Mammary epithelial cell (primary cell): Measurements from ENCODE around the gene DUSP16.

Experiments
- CTCF ChIP-seq, 2 donors: IDR thresholded peaks in 1 of 2; conservative IDR thresholded peaks in 1 of 2; 2 replicates each; pipeline ENCODE4 v1.5.1; 2011 to 2012; ENCODE audit warnings: inconsistent platforms in 2 of 2, low read length in 2 of 2, mild to moderate bottlenecking in 2 of 2, control low read depth in 1 of 2, low read depth in 1 of 2; ENCODE audit not compliant: insufficient read depth in 1 of 2; ENCODE audit errors: extremely low read depth in 1 of 2
- EZH2 ChIP-seq: IDR thresholded peaks from 2 replicates; pipeline ENCODE4 v1.6.1; 2012; ENCODE audit warnings: low read length, inconsistent platforms, borderline replicate concordance

DNA sequence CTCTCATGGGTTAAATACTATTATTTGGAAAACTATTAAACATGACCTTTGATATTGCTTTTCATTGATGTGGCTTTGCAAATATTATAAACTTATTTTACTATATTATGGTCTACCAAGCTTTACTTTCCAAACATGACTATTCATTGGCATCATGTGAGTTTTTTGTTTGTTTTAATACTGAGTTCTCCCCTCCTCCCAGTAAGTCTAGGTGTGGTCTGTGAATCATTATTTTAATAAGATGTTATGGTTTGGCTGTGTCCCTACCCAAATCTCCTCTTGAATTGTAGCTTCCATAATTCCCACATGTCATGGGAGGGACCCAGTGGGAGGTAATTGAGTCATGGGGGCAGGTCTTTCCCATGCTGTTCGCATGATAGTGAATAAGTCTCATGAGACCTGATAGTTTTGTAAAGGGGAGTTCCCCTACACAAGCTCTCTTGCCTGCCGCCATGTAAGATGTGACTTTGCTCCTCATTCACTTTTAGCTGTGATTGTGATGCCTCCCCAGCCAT is 125.8 kb downstream of the DUSP16 start:
- TF ChIP-seq CTCF (conservative IDR thresholded peaks at IDR 0.05 in 1 of 2, IDR thresholded peaks at IDR 0.05 in 1 of 2; ENCODE audit: extremely low read depth in 1 of 2, insufficient read depth in 1 of 2, low read depth in 1 of 2, low read length in 2 of 2) (no peak), EZH2 (no peak)
